Endothelial cell (in vitro differentiated cells): ENCODE data around the gene CDK3. TPM values are rescaled to one million over a fixed set of nuclear protein-coding genes. Genes with fewer than 3 reads are reported as not detected.

Experiments
- DNase-seq: peaks from one replicate; pipeline ENCODE4 v3.0.0; 2021; ENCODE audit warnings: low spot score
- H3K27ac Mint-ChIP-seq: one replicate; pipeline ENCODE4 v1.8.0; 2021; ENCODE audit warnings: mixed read lengths, inconsistent platforms; ENCODE audit not compliant: unreplicated experiment
- H3K27me3 Mint-ChIP-seq: one replicate; pipeline ENCODE4 v1.8.0; 2021; ENCODE audit warnings: mild to moderate bottlenecking, moderate library complexity, mixed read lengths, inconsistent platforms; ENCODE audit not compliant: unreplicated experiment
- H3K36me3 Mint-ChIP-seq: one replicate; pipeline ENCODE4 v1.8.0; 2021; ENCODE audit warnings: mild to moderate bottlenecking, low read depth, mixed read lengths, inconsistent platforms; ENCODE audit not compliant: unreplicated experiment
- H3K4me1 Mint-ChIP-seq: one replicate; pipeline ENCODE4 v1.8.0; 2021; ENCODE audit warnings: mild to moderate bottlenecking, mixed read lengths, inconsistent platforms; ENCODE audit not compliant: unreplicated experiment
- H3K4me3 Mint-ChIP-seq: one replicate; pipeline ENCODE4 v1.8.0; 2021; ENCODE audit warnings: mild to moderate bottlenecking, mixed read lengths, inconsistent platforms; ENCODE audit not compliant: unreplicated experiment
- H3K9me3 Mint-ChIP-seq: one replicate; pipeline ENCODE4 v1.8.0; 2021; ENCODE audit warnings: mixed read lengths, inconsistent platforms; ENCODE audit not compliant: unreplicated experiment
- total RNA-seq: library from RNA; stranded (reverse); fragmentation: NEBNext Ultra II Directional; extraction: Animal tissue kit (Norgen Biotek cat#: 25700); gene quantifications from one replicate; pipeline ENCODE4 v1.2.1, GENCODE V29; 2021; ENCODE audit not compliant: unreplicated experiment
- TF ChIP-seq, protein P1 (sequence below): fragments of 200-600 bp; sonication (generic); IDR thresholded peaks from one replicate; pipeline ENCODE4 v1.5.0; 2021; ENCODE audit warnings: antibody characterized with exemption; ENCODE audit not compliant: unreplicated experiment

CDK3 gene
- total RNA-seq, 1 donor from 2014 or later, result 8.4 TPM

DNA sequence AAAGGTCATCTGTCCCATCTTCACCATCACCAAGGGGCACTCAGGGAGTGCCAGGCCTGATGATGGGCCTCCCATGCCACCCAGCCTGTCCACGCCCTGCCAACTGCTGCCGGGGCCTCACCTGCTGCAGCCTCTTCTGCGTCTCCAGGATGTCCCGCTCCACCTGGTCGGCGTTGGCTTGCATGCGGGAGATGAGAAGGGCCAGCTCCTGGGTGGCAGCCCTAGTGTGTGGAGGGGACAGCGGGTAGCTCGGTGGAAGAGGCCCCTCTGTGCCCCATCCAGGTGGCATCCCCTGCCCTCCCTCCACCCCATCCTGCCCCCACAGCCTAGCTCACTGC lies 23.2 kb downstream of the CDK3 start:
- H3K27me3 Mint-ChIP-seq, result peaks cover 12% of the 10 kb centered on the region
- no peaks in the 10 kb centered on the region for H3K9me3 Mint-ChIP-seq
- peaks cover 6% of the 10 kb centered on the region for H3K4me1 Mint-ChIP-seq
- no peak overlapping the region for H3K27ac Mint-ChIP-seq
- no peaks in the 10 kb centered on the region for H3K36me3 Mint-ChIP-seq
- DNase-seq, result no peak
- H3K4me3 Mint-ChIP-seq, result no peak overlapping the region
- TF ChIP-seq, protein P1, sequence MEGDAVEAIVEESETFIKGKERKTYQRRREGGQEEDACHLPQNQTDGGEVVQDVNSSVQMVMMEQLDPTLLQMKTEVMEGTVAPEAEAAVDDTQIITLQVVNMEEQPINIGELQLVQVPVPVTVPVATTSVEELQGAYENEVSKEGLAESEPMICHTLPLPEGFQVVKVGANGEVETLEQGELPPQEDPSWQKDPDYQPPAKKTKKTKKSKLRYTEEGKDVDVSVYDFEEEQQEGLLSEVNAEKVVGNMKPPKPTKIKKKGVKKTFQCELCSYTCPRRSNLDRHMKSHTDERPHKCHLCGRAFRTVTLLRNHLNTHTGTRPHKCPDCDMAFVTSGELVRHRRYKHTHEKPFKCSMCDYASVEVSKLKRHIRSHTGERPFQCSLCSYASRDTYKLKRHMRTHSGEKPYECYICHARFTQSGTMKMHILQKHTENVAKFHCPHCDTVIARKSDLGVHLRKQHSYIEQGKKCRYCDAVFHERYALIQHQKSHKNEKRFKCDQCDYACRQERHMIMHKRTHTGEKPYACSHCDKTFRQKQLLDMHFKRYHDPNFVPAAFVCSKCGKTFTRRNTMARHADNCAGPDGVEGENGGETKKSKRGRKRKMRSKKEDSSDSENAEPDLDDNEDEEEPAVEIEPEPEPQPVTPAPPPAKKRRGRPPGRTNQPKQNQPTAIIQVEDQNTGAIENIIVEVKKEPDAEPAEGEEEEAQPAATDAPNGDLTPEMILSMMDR, result no peak

DNA sequence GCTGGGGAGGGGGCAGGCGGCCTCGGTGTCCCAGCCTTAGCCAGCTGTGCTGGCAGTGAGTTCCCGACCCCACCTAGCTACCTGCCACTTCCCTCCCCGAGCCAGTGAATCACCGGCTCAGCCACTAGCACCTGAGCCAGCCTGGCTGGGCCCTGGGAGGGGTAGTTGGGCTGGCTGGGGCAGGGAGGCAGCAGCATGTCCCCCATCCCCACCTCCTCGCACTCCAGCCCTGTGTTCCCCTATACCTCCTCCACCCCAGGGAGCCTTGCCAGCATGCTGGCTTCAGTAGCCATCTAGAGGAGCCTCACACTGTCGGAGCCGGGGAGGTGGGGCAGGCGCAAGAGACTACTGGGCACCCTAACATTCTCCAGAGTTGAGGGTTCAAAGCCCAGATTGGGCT lies 23.7 kb downstream of the CDK3 start:
- Mint-ChIP-seq H3K36me3 (no peaks in the 10 kb centered on the region), H3K27me3 (peaks cover 12% of the 10 kb centered on the region), H3K27ac (no peak overlapping the region), H3K4me3 (no peak overlapping the region), H3K9me3 (no peaks in the 10 kb centered on the region), H3K4me1 (peaks cover 8% of the 10 kb centered on the region)
- TF ChIP-seq, protein P1, result no peak
- no peak for DNase-seq

DNA sequence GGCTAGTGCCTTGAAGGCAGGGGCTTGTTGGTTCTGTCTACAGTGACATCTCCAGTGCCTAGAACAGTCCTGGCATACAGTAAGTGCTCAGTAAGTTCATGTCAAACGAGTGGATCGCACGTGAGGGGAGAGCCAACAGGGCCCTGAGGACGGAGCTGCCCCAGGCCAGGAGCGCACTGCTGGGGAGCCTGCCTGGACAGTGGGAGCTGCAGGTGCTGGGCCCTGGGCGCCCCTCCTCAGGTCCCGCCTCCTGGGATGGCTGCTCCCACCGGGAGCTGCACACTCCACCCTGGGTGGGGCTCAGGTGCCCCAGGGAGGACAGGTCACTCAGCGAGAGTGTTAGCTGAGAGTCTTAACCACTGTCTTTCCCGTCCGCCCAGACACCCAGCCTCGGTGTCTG lies 24.6 kb downstream of the CDK3 start:
- H3K9me3 Mint-ChIP-seq, result no peaks in the 10 kb centered on the region
- H3K36me3 Mint-ChIP-seq, result no peaks in the 10 kb centered on the region
- H3K27ac Mint-ChIP-seq, result no peak overlapping the region
- H3K4me1 Mint-ChIP-seq, result peaks cover 14% of the 10 kb centered on the region
- TF ChIP-seq, protein P1, result no peak
- no peak for DNase-seq
- peaks cover 10% of the 10 kb centered on the region for H3K27me3 Mint-ChIP-seq
- no peak overlapping the region for H3K4me3 Mint-ChIP-seq

DNA sequence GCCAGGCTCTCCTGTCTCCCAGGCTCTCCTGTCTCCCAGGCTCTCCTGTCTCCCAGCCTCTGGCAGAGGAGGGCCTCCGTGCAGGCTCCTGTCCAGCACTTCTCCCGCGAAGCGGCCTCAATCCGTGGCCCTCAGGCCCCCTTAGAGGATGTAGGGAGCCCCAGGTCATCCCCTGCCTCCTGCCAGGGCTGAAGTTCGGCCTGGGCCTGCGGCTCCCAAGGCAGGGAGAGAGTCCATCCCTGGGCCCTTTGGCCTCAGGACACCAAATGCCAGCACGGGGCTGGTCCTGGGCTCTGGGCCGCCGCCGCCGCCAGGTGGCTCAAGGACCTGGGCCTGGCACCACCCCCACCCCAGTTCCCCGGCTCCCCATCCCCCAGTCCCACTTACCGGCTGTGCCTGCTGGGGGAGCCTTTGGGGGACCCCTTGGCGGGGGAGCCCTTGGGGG lies 26.1 kb downstream of the CDK3 start:
- H3K4me1 Mint-ChIP-seq, result peaks cover 14% of the 10 kb centered on the region
- H3K36me3 Mint-ChIP-seq, result no peaks in the 10 kb centered on the region
- H3K4me3 Mint-ChIP-seq, result no peak overlapping the region
- H3K27ac Mint-ChIP-seq, result no peak overlapping the region
- no peak for DNase-seq
- no peaks in the 10 kb centered on the region for H3K9me3 Mint-ChIP-seq
- TF ChIP-seq, protein P1, result no peak
- peaks cover 9% of the 10 kb centered on the region for H3K27me3 Mint-ChIP-seq

DNA sequence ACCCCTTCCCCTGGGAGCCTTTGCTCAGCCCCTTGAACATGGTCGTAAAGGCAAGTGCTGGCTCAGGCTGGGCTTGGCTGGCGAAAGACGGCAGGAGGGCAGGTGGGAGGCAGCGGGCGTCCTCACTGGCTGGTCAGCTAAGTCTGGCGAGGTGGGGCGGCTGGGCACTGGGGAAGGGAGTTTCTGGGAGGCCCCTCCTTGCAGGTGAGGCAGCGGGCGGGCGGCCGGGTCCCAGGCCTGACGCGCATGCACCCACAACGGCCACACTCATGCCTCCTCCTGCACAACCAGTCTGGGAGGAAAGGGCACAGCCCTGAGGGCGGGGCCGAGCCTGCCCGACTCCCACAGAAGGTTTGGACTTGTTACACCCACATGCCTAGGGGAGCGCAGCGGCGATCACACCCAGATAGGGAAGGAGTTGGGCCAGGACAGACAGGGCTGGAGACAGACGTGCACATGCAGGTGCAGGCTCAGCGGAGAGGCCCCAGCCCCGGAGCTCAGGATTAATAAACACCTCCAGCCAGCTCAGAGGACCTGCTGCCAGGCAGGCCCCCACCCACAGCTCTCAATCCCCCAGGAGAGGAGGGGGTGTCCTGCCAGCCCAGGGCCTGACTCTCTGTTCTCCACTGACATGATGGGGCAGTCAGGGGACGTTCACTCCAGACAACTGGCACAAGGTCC lies 26.6 kb downstream of the CDK3 start, which contains the start of gene EVPL:
EVPL (minus strand) TSS at position 148 of the 681 bp plus-strand sequence; CDS start at position 40, 108 bp downstream.
- no peak for DNase-seq
- Mint-ChIP-seq H3K4me1 (peaks cover 14% of the 10 kb centered on the region), H3K27ac (no peak within 1 kb of the TSS), H3K36me3 (no peaks in the 10 kb centered on the region), H3K4me3 (no peak within 1 kb of the TSS), H3K27me3 (peaks cover 9% of the 10 kb centered on the region), H3K9me3 (no peaks in the 10 kb centered on the region)
- TF ChIP-seq, protein P1, result no peak
